Skeletal muscle cell (primary cell): ENCODE data around the gene GAB2.
A peak's percentile ranks its signal among the peaks of the same experiment; 100 is the strongest.
"Not testable (repeated sequence)": the region's sequence is repeated elsewhere in the genome, so short reads cannot be mapped to it uniquely, and the experiment has no call there.

Experiments used
- DNase-seq: peaks from one replicate; pipeline ENCODE4 v3.0.0-alpha.2; 2010; ENCODE audit warnings: low read depth
- H3K4me3 ChIP-seq: 2 replicates; pipeline ENCODE4 v1.5.1; 2011; ENCODE audit warnings: low read depth, mild to moderate bottlenecking, control low read depth, low read length, moderate library complexity

GAB2 gene

GRCh38 chr11:78295991-78296930 is 121.4 kb downstream of the GAB2 start:
- no peak for DNase-seq
- H3K4me3 ChIP-seq = no peak overlapping the region

- H3K4me3 ChIP-seq = no peak overlapping the region
- no peak for DNase-seq
Measured at GRCh38 chr11:78295347-78295746, 122.3 kb downstream of the GAB2 start.

DNA sequence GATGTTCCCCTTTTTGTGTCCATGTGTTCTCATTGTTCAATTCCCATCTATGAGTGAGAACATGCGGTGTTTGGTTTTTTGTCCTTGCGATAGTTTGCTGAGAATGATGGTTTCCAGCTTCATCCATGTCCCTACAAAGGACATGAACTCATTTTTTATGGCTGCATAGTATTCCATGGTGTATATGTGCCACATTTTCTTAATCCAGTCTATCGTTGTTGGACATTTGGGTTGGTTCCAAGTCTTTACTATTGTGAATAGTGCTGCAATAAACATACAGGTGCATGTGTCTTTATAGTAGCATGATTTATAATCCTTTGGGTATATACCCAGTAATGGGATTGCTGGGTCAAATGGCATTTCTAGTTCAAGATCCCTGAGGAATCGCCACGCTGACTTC is 123.5 kb downstream of the GAB2 start:
- H3K4me3 ChIP-seq, DNase-seq: not testable (repeated sequence)

GRCh38 chr11:78293536-78293935 is 124.1 kb downstream of the GAB2 start:
- H3K4me3 ChIP-seq = no peak overlapping the region

GRCh38 chr11:78292109-78292803 is 125.4 kb downstream of the GAB2 start:
- no peak for DNase-seq
- H3K4me3 ChIP-seq = no peak overlapping the region

More at GRCh38 chr11:78293536-78293935, 124.1 kb downstream of the GAB2 start:
- no peak for DNase-seq

DNA sequence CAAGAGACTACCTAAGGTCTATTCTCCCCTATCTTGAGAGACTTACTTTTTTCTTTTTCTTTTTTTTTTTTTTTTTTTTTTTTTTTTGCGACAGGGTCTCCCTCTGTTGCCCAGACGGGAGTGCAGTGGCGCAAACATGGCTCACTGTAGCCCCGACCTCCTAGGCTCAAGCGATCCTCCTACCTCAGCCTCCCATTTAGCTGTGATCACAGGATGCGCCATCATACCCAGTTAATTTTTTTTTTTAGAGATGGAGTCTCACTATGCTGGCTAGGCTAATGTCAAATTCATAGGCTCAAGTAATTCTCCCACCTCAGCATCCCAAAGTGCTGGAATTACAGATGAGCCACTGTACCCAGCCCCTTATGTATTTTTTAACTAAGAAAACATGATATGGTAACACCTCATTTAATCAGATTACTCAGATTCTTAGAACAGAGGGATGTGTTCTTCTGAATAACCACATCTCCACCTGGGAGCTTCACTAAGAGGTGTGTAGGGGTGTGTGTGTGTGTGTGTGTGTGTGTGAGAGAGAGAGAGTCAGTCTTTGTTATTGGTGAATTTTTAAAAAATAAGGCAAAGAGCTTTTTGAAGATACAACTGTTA is 126.0 kb downstream of the GAB2 start:
- DNase-seq = no peak
- no peak overlapping the region for H3K4me3 ChIP-seq

DNA sequence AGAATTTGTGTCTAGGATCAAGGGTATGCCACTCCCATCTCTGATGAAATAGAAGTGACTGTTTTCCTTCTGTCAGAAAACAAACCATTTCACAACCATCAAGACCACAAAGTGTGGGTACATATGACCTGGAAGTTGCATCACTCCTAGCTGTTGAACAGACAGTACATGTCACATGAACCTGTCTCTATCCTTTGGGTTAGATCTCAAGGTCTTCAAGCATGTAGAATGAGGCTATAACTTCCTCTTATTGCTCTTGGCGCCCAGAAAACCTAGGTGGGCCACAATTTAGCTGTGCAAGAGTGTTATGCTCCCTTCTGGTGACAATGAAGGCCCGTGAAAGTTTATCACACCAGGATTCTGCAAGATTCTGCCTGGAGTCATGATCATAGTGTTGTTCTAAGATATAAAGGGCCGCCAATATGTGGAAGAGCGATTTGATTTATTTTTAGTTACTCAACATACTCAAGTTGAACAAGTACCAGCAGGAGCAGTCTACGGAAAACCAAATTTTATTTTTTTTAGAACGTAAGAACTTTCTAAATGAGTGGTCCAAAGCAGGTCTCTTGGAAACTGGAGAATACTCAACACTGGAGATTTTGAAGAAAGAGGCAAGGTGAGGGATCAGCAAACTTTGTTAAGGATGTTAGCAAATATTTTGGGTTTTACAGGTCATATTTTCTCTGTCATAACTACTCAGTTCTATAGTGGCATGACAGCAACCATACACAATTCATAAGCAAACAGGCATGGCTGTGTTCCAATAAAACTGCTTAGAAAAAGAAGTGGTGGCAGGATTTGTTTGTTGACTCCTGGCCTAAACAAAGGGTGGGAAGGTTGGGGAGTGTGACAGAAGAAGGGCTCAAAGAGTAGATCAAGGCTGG is 127.1 kb downstream of the GAB2 start:
- DNase-seq = peak; percentile 90
- no peak overlapping the region for H3K4me3 ChIP-seq

- H3K4me3 ChIP-seq = no peak overlapping the region
Measured at GRCh38 chr11:78289552-78290292, 127.9 kb downstream of the GAB2 start.

DNA sequence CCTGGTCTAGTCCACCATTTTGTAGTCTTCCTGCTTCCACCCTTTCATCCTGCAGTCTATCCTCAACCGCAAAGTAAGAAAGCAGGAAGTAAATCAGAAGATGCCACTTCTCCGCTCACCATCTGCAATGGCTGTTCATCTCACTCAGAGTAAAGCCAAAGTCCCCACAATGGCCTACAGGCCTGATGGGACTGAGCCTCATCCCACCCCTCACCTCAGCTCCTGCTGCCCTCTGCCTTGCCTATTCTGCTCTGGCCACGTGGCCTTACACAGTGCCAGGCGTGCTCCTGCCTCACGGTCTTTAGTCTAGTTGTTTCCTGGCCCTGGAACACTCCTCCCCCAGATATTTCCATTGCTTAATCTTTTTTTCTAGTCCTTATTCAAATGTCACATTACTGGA is 133.4 kb downstream of the GAB2 start:
- no peak for DNase-seq
- no peak overlapping the region for H3K4me3 ChIP-seq

More at GRCh38 chr11:78289552-78290292, 127.9 kb downstream of the GAB2 start:
- DNase-seq = no peak

GRCh38 chr11:78282821-78283220 is 134.8 kb downstream of the GAB2 start:
- H3K4me3 ChIP-seq = no peak overlapping the region
- DNase-seq = no peak

GRCh38 chr11:78281511-78281910 is 136.1 kb downstream of the GAB2 start:
- DNase-seq = no peak
- no peak overlapping the region for H3K4me3 ChIP-seq

- no peak overlapping the region for H3K4me3 ChIP-seq
- DNase-seq = no peak
Measured at GRCh38 chr11:78277314-78277994, 140.2 kb downstream of the GAB2 start.

- no peak for DNase-seq
- H3K4me3 ChIP-seq = no peak overlapping the region
Measured at GRCh38 chr11:78276311-78276710, 141.3 kb downstream of the GAB2 start.

DNA sequence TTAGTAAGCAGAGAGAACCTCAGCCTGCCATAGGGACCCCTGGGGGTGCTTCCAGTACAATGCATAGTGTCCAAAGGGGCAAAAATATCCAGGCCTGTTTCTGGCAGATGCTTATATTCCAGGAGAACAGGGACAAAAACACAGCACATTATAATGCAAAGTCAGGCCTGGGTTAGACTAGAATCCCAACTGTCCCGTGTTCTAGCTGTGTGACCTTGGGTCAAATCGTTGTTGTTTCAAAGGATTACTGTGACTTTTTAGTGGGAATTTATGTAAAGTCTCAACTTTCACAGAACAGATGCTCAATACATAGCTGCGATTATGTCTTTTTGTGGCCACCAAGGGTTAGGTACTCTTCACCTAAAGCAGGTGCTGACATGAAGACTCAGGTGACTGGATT is 142.9 kb downstream of the GAB2 start:
- no peak for DNase-seq
- H3K4me3 ChIP-seq = no peak overlapping the region

- not testable (repeated sequence) for H3K4me3 ChIP-seq, DNase-seq
Measured at GRCh38 chr11:78272625-78273269, 144.9 kb downstream of the GAB2 start.

DNA sequence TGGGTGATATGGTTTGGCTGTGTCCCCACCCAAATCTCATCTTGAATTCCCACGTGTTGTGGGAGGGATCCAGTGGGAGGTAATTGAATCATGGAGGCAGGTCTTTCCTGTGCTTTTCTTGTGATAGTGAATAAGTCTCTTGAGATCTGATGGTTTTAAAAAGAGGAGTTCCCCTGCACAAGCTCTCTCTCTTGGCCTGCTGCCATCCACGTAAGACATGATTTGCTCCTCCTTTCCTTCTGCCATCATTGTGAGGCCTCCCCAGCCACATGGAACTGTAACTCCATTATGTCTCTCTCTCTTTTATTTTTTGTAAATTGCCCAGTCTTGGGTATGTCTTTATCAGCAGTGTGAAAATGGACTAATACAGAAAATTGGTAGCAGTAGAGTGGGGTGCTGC is 145.8 kb downstream of the GAB2 start:
- not testable (repeated sequence) for DNase-seq, H3K4me3 ChIP-seq

DNA sequence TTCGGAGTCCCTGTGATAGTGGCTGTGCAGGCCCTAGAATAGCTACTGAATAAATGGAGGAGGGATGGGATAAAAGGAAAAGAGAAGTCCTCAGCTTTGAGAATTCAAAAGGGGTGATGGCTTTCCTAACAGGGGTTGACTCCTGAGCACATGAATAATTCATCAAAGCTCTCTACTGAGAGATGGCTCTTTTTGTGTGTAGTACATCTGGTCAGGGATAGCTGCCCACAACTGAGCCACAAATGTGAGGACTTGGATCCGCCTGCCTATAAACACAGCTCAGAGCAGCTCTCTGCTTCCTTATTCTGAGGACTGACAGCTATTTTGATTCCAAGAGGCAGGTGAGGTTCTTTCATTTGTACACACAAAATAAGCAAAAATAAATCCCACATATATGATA is 146.6 kb downstream of the GAB2 start:
- H3K4me3 ChIP-seq = no peak overlapping the region
- DNase-seq = no peak

DNA sequence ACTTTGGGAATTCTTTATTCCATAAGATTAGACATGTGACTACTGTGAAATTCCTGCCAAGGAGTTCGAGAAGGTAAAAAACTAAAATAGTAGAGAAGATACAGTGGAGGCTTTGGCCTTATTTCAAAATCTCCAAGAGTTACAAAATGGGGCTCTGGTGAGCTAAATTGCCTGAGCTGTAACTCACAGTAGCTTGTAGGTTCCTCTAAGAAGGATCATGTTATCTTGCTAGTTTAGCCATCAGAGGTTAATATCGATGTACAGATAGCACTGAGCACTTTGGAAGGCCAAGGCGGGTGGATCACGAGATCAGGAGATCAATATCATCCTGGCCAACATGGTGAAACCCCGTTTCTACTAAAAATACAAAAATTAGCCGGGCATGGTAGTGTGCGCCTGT is 147.8 kb downstream of the GAB2 start:
- DNase-seq = no peak
- no peak overlapping the region for H3K4me3 ChIP-seq
